GM12878 (cell line): ENCODE results near the gene DNMT3A. TPM values are rescaled to one million over a fixed set of nuclear protein-coding genes. Genes with fewer than 3 reads are reported as not detected.

Experiments used
- BACH1 ChIP-seq: fragments of 450-650 bp; IDR thresholded peaks from 2 replicates; pipeline ENCODE4 v1.6.1; 2017; ENCODE audit warnings: mild to moderate bottlenecking, borderline replicate concordance
- CBX3 ChIP-seq: fragments of 200-600 bp; sonication (generic); IDR thresholded peaks from 2 replicates; pipeline ENCODE4 v1.6.1; 2016; ENCODE audit warnings: low read depth, borderline replicate concordance
- CEBPZ ChIP-seq: fragments of 150-350 bp; IDR thresholded peaks from 2 replicates; pipeline ENCODE4 v1.6.1; 2016; ENCODE audit warnings: low read depth, low read length
- ELK1 ChIP-seq: IDR thresholded peaks from 2 replicates; pipeline ENCODE4 v1.6.1; 2012; ENCODE audit warnings: low read depth, low read length, improper control_type of control experiment
- HCFC1 ChIP-seq: fragments of 150-350 bp; IDR thresholded peaks from 2 replicates; pipeline ENCODE4 v1.6.1; 2014; ENCODE audit warnings: low read length
- MTA2 ChIP-seq: fragments of 450-650 bp; IDR thresholded peaks from 2 replicates; pipeline ENCODE4 v1.6.1; 2016; ENCODE audit warnings: low read depth, mild to moderate bottlenecking, moderate library complexity
- MYC ChIP-seq: IDR thresholded peaks from 2 replicates; pipeline ENCODE4 v1.6.1; 2011; ENCODE audit warnings: mild to moderate bottlenecking, low read length, moderate library complexity, inconsistent platforms; ENCODE audit not compliant: insufficient read depth, insufficient replicate concordance, insufficient read length, severe bottlenecking
- NFXL1 ChIP-seq: fragments of 450-650 bp; IDR thresholded peaks from 2 replicates; pipeline ENCODE4 v1.6.1; 2017; ENCODE audit warnings: antibody characterized with exemption, mild to moderate bottlenecking, borderline replicate concordance
- NFYB ChIP-seq: IDR thresholded peaks from 2 replicates; pipeline ENCODE4 v1.6.1; 2011; ENCODE audit warnings: low read depth, mild to moderate bottlenecking, low read length, improper control_type of control experiment, moderate library complexity; ENCODE audit not compliant: insufficient read depth
- PKNOX1 ChIP-seq: fragments of 450-650 bp; IDR thresholded peaks from 2 replicates; pipeline ENCODE4 v1.6.1; 2016; ENCODE audit warnings: mild to moderate bottlenecking
- PML ChIP-seq: IDR thresholded peaks from 2 replicates; pipeline ENCODE4 v1.6.1; 2012; ENCODE audit warnings: low read length, inconsistent platforms
- POU2F2 ChIP-seq: IDR thresholded peaks from 3 replicates; pipeline ENCODE4 v1.6.1; 2011; ENCODE audit warnings: low read depth, mild to moderate bottlenecking, low read length, borderline replicate concordance
- SPI1 ChIP-seq: IDR thresholded peaks from 2 replicates; pipeline ENCODE4 v1.6.1; 2011; ENCODE audit warnings: low read depth, mild to moderate bottlenecking, low read length, moderate library complexity, borderline replicate concordance; ENCODE audit not compliant: insufficient read depth
- STAT1 ChIP-seq: fragments of 450-650 bp; conservative IDR thresholded peaks from 2 replicates; pipeline ENCODE4 v1.6.1; 2014; ENCODE audit warnings: antibody characterized with exemption, mild to moderate bottlenecking
- YY1 ChIP-seq: IDR thresholded peaks from 2 replicates; pipeline ENCODE4 v1.6.1; 2011; ENCODE audit warnings: low read depth, mild to moderate bottlenecking, low read length
- ZNF24 ChIP-seq: fragments of 450-650 bp; IDR thresholded peaks from 2 replicates; pipeline ENCODE4 v1.6.1; 2017; ENCODE audit warnings: antibody characterized with exemption, mild to moderate bottlenecking
- ZNF622 ChIP-seq: fragments of 450-650 bp; IDR thresholded peaks from 2 replicates; pipeline ENCODE4 v1.6.1; 2017; ENCODE audit warnings: mild to moderate bottlenecking, inconsistent platforms
- ZSCAN29 ChIP-seq: fragments of 450-650 bp; IDR thresholded peaks from 2 replicates; pipeline ENCODE4 v1.6.1; 2017; ENCODE audit warnings: mild to moderate bottlenecking, moderate library complexity
- polyA plus RNA-seq, 11 experiments: library from polyadenylated mRNA; depleted of rRNA in 4 of 11; unstranded in 6 of 11; stranded (reverse) in 5 of 11; fragments of >200 nt; fragmentation: Nextera tagmentation in 4 of 11; fragmentation: Illumina TruSeq in 1 of 11; extraction: Ambion mirVana in 4 of 11; extraction: Trizol in 1 of 11; gene quantifications; 1 replicate in 1 of 11; 2 replicates in 10 of 11; pipeline versions ENCODE4 v1.2.1 to v1.2.3, GENCODE V29; 2011 to 2016; ENCODE audit warnings: inconsistent platforms in 2 of 11, missing spikeins in 2 of 11, low read depth in 1 of 11
- total RNA-seq, 4 experiments: library from RNA; depleted of rRNA in 3 of 4; stranded (reverse); fragments of >200 nt in 3 of 4; fragmentation: Illumina TruSeq in 1 of 4; extraction: Trizol in 1 of 4; gene quantifications; 2 replicates each; pipeline versions ENCODE4 v1.2.1 to v1.2.3, GENCODE V29; 2013 to 2021
- TF ChIP-seq, protein P1 (sequence below): fragments of 450-650 bp; IDR thresholded peaks from 2 replicates; pipeline ENCODE4 v1.6.1; 2017; ENCODE audit warnings: low read depth, mild to moderate bottlenecking, moderate library complexity
- TF ChIP-seq, protein P2 (sequence below): fragments of 150-350 bp; IDR thresholded peaks from 2 replicates; pipeline ENCODE4 v1.6.1; 2014; ENCODE audit warnings: mild to moderate bottlenecking, low read depth, low read length

The DNMT3A gene
- total and polyA plus RNA-seq, 10 of the 15 experiments (the other 5 are each of a cell fraction or from before 2014, with no cell fraction given), result 7.4 to 51.6 (median 17.4) TPM

DNA sequence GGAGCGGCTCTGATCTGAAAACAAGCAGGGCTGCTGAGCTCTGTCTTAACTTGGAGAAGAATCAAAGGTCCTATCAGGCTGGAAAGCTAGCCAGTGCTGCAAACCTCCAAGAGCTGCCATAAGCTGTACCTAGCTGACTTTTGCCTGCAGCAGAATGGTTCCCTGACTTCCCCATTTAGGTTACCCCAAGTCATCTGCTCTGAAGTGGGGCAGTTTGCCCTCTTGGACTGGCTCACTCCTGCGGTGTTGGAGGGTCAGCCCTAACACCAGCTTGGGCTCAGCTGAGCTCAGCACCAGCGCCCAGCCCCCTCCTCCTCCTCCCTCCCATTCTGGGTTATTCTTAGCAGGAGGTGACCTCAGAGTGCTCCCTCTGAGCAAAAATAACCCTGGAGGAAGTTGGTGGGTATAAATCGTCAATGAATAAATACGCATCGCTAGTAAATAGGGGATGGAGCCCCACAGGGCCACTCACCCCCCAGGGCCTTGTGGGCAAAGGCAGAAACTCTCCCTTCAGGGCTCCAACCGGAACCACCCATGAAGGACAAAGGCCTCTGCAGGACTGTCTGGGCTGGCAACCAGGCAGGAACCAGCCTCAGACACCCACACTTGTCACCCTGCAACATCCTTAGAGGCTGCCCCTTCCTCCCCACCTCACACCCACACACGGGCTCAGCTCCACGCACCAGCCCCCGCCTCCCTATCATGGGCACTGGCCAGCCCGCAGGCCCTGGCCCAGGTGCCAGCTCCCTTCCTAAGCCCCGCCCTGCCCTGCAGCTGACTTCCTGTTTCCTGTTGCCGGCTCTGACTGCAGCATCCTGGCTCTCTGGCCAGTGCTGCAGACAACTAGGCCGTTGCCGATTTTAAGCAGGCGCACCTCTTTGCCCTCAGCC lies 46.9 kb downstream of the DNMT3A start (continued):
- TF ChIP-seq STAT1 (no peak), POU2F2 (0 out of 3 replicates have a peak, but pooled peaks have one; percentile 35), SPI1 (peak; percentile 83), NFYB (no peak), CEBPZ (no peak), PKNOX1 (no peak), BACH1 (no peak), YY1 (no peak), CBX3 (no peak), ELK1 (no peak), ZNF24 (no peak), MYC (no peak), HCFC1 (peak; percentile 12; the same call in 1 of the 2 replicates), PML (no peak; the same call in 1 of the 2 replicates), ZSCAN29 (no peak), ZNF622 (no peak), NFXL1 (peak; percentile 81; the same call in 1 of the 2 replicates), MTA2 (no peak; the same call in none of the 2 replicates)
- TF ChIP-seq, protein P1, sequence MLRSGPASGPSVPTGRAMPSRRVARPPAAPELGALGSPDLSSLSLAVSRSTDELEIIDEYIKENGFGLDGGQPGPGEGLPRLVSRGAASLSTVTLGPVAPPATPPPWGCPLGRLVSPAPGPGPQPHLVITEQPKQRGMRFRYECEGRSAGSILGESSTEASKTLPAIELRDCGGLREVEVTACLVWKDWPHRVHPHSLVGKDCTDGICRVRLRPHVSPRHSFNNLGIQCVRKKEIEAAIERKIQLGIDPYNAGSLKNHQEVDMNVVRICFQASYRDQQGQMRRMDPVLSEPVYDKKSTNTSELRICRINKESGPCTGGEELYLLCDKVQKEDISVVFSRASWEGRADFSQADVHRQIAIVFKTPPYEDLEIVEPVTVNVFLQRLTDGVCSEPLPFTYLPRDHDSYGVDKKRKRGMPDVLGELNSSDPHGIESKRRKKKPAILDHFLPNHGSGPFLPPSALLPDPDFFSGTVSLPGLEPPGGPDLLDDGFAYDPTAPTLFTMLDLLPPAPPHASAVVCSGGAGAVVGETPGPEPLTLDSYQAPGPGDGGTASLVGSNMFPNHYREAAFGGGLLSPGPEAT, result no peak; the same call in 1 of the 2 replicates
- TF ChIP-seq, protein P2, sequence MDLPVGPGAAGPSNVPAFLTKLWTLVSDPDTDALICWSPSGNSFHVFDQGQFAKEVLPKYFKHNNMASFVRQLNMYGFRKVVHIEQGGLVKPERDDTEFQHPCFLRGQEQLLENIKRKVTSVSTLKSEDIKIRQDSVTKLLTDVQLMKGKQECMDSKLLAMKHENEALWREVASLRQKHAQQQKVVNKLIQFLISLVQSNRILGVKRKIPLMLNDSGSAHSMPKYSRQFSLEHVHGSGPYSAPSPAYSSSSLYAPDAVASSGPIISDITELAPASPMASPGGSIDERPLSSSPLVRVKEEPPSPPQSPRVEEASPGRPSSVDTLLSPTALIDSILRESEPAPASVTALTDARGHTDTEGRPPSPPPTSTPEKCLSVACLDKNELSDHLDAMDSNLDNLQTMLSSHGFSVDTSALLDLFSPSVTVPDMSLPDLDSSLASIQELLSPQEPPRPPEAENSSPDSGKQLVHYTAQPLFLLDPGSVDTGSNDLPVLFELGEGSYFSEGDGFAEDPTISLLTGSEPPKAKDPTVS, result no peak
